ENCODE measurements around the gene ZNF365. TPM values are rescaled to one million over a fixed set of nuclear protein-coding genes. Genes with fewer than 3 reads are reported as not detected.

Gene ZNF365
- total and polyA plus RNA-seq, 8 donors = 0.18 to 0.40 TPM; not detected in 6

- no peak for DNase-seq
- intact Hi-C loops (cut with DNase I; ENCODE audit: low total_unique reads) = no loop called here
- Histone ChIP-seq H3K4me3 (no peak overlapping the region), H3K27me3 (no peaks in the 10 kb centered on the region), H3K4me1 (no peaks in the 10 kb centered on the region), H3K9me3 (no peaks in the 10 kb centered on the region), H3K36me3 (no peaks in the 10 kb centered on the region), H3K27ac (no peak overlapping the region)
- WGBS, 5 donors = 73 to 78% (median 76%) methylated on average over 5 of the region's 5 CpGs
- TF ChIP-seq POLR2AphosphoS5 (IDR thresholded peaks at IDR 0.05) (no peak), CTCF (IDR thresholded peaks at IDR 0.05) (no peak), POLR2A (IDR thresholded peaks at IDR 0.05) (no peak), EP300 (IDR thresholded peaks at IDR 0.05) (no peak)
Measured at GRCh38 chr10:62446627-62447026, 72.5 kb downstream of the ZNF365 start.

GRCh38 chr10:62450912-62451610, 76.9 kb downstream of the ZNF365 start:
- DNase-seq = no peak
- H3K4me3 ChIP-seq = no peak overlapping the region
- no peak overlapping the region for H3K27ac ChIP-seq
- intact Hi-C loops (cut with DNase I; ENCODE audit: low total_unique reads) = no loop called here
- H3K4me1 ChIP-seq = peaks cover 0 to 12% (median 0%) of the 10 kb centered on the region in 4 donors
- no peaks in the 10 kb centered on the region for H3K27me3 ChIP-seq
- H3K36me3 ChIP-seq = no peaks in the 10 kb centered on the region
- TF ChIP-seq CTCF (IDR thresholded peaks at IDR 0.05) (no peak), EP300 (IDR thresholded peaks at IDR 0.05) (no peak), POLR2AphosphoS5 (IDR thresholded peaks at IDR 0.05) (no peak), POLR2A (IDR thresholded peaks at IDR 0.05) (no peak)
- WGBS, 5 donors = 68 to 78% (median 73%) methylated on average over 6 of the region's 6 CpGs
- no peaks in the 10 kb centered on the region for H3K9me3 ChIP-seq

GRCh38 chr10:62451611-62451975, 77.4 kb downstream of the ZNF365 start:
- no peak for DNase-seq
- WGBS, 5 donors = 65 to 100% (median 83%) methylated on average over 2 of the region's 2 CpGs
- H3K4me3 ChIP-seq = no peak overlapping the region
- no peaks in the 10 kb centered on the region for H3K27me3 ChIP-seq
- TF ChIP-seq POLR2AphosphoS5 (IDR thresholded peaks at IDR 0.05) = no peak
- no peak for TF ChIP-seq CTCF (IDR thresholded peaks at IDR 0.05)
- TF ChIP-seq POLR2A (IDR thresholded peaks at IDR 0.05) = no peak
- no peak for TF ChIP-seq EP300 (IDR thresholded peaks at IDR 0.05)
- intact Hi-C loops (cut with DNase I; ENCODE audit: low total_unique reads) = no loop called here
- H3K4me1 ChIP-seq = peaks cover 0 to 12% (median 0%) of the 10 kb centered on the region in 4 donors
- H3K36me3 ChIP-seq = no peaks in the 10 kb centered on the region
- no peaks in the 10 kb centered on the region for H3K9me3 ChIP-seq
- no peak overlapping the region for H3K27ac ChIP-seq

Small RNA genes within 50 kb of the gene (small RNA-seq; reads per million reads assigned to genes)
- 0 reads per million in 4 donors for gene RN7SL591P

Other genes with a start within 250 kb of the ZNF365 start
- 1 to 10 TPM in 2 of 5 donors, under 1 TPM in 1, not detected in 2; 0.58 to 8.4 (median 2.9) TPM for gene RTKN2, start 105.5 kb upstream of the ZNF365 start, total RNA-seq
- gene RTKN2, start 105.5 kb upstream of the ZNF365 start, polyA plus RNA-seq = 1 to 10 TPM in 1 of 3 donors, under 1 TPM in 2; 0.15 to 3.0 (median 0.68) TPM

Data from stomach (tissue), 9 donors.